Activated T-cell treated with anti-CD3 and anti-CD28 coated beads, Interleukin-2, amount 50 U/mL, for 24 hours (primary cell): ENCODE data around the gene HPSE2.
"Not testable (repeated sequence)": the region's sequence is repeated elsewhere in the genome, so short reads cannot be mapped to it uniquely, and the experiment has no call there.

Experiments
- DNase-seq: peaks from one replicate; pipeline ENCODE4 v3.0.0-alpha.2; 2020
- H3K27ac Mint-ChIP-seq: 2 replicates; pipeline ENCODE4 v1.8.0; 2020; ENCODE audit warnings: mild to moderate bottlenecking, mixed read lengths
- H3K27me3 Mint-ChIP-seq: 2 replicates; pipeline ENCODE4 v1.8.0; 2020; ENCODE audit warnings: mixed read lengths
- H3K36me3 Mint-ChIP-seq: 2 replicates; pipeline ENCODE4 v1.8.0; 2020; ENCODE audit warnings: low read depth, mixed read lengths
- H3K4me1 Mint-ChIP-seq: 2 replicates; pipeline ENCODE4 v1.8.0; 2020; ENCODE audit warnings: low read depth, mixed read lengths
- H3K4me3 Mint-ChIP-seq: 2 replicates; pipeline ENCODE4 v1.8.0; 2020; ENCODE audit warnings: mild to moderate bottlenecking, moderate library complexity, mixed read lengths
- H3K9me3 Mint-ChIP-seq: 2 replicates; pipeline ENCODE4 v1.8.0; 2020; ENCODE audit warnings: mixed read lengths

The HPSE2 gene

DNA sequence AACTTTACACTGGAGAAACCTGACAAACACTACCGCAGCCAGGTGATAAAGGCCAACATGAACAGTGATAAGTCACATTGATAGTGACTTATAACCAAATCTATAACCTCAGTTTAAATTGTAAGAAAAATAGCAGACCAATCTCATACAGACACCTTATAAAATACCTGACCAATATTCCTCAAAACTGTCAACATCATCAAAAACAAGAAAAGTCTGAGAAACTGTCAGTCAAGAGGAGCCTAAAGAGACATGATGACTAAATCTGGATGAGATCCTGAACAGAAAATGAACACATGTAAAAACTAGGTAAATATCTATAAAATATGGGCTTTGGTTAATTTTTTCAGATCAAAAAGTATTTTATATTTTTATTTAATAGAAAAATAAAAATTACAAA is 233.3 kb downstream of the HPSE2 start:
- Mint-ChIP-seq H3K27me3 (no peaks in the 10 kb centered on the region), H3K27ac (no peak overlapping the region), H3K9me3 (peaks cover 19% of the 10 kb centered on the region), H3K4me3 (no peak overlapping the region), H3K36me3 (no peaks in the 10 kb centered on the region), H3K4me1 (no peaks in the 10 kb centered on the region)
- DNase-seq: no peak

DNA sequence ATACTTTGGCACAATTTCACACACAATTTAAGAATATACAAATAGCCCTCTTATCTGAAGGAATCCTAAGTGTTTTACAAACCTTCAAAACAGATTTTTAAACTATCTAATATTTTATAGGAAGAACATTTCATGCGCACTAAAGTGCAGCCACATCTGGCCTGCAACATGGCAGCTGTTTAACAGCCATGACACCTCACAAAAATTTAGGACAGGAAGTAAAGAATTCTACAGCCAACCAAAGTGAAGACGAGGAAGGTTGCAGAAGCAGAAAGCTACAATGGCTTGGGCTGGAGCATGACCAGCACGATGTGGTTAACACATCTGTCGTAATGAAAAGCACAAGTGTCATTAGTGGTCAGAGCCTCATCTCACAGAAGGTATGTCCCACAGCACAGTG is 238.1 kb downstream of the HPSE2 start:
- H3K27ac Mint-ChIP-seq: no peak overlapping the region
- no peaks in the 10 kb centered on the region for H3K4me1 Mint-ChIP-seq
- H3K36me3 Mint-ChIP-seq: no peaks in the 10 kb centered on the region
- H3K9me3 Mint-ChIP-seq: no peaks in the 10 kb centered on the region
- DNase-seq: no peak
- no peaks in the 10 kb centered on the region for H3K27me3 Mint-ChIP-seq
- no peak overlapping the region for H3K4me3 Mint-ChIP-seq

DNA sequence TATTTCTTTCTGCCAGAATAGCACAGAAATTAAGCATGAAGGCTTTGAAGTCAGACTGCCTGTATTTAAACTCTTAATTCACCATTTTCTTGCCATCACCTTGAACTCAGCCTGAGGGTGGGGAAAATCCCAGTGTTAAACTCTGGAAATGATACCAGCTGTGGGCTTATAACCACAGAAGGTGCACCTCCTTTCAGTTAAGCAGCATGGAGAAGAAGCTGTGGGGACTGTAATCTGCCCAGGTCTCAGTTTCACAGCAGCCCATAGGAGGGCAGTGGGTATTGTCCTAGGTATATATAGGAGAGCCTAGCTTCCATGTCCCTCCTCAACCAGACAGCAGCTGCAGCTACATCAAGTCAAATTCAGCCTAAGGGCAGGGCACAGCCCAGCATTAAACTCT is 241.6 kb downstream of the HPSE2 start:
- H3K27me3 Mint-ChIP-seq: no peaks in the 10 kb centered on the region
- H3K4me1 Mint-ChIP-seq: no peaks in the 10 kb centered on the region

DNA sequence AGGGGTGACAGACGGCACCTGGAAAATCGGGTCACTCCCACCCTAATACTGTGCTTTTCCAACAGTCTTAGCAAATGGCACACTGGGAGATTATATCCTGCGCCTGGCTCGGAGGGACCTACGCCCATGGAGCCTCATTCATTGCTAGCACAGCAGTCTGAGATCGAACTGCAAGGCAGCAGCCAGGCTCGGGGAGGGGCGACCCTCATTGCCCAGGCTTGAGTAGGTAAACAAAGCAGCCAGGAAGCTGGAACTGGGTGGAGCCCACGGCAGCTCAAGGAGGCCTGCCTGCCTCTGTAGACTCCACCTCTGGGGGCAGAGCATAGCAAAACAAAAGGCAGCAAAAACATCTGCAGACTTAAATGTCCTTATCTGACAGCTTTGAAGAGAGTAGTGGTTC is 251.9 kb downstream of the HPSE2 start:
- H3K27ac Mint-ChIP-seq, H3K27me3 Mint-ChIP-seq, H3K36me3 Mint-ChIP-seq, H3K9me3 Mint-ChIP-seq, H3K4me1 Mint-ChIP-seq, H3K4me3 Mint-ChIP-seq, DNase-seq: not testable (repeated sequence)

More for the DNA sequence above, 241.6 kb downstream of the HPSE2 start:
- Mint-ChIP-seq H3K27ac (no peak overlapping the region), H3K36me3 (no peaks in the 10 kb centered on the region), H3K4me3 (no peak overlapping the region), H3K9me3 (no peaks in the 10 kb centered on the region)
- DNase-seq: no peak

DNA sequence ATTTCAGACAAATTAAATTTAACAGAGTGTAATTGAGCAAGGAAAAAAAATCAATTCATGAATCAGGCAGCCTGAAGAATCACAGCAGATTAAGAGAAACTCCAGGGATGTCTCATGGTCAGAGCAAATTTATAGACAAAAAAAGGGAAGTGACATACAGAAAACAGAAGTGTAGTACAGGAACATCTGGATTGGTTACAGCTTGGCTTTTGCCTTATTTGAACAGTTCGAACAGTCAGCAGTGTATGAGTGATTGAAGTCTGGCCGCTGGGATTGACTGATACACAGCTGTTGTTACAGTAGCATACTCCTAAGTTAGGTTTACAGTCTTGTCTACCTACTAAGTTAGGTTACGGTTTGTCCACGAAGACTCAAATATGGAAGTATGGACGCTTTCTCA is 255.3 kb downstream of the HPSE2 start:
- Mint-ChIP-seq H3K27ac (no peak overlapping the region), H3K9me3 (peaks cover 2% of the 10 kb centered on the region), H3K27me3 (no peaks in the 10 kb centered on the region), H3K4me1 (no peaks in the 10 kb centered on the region), H3K4me3 (no peak overlapping the region), H3K36me3 (no peaks in the 10 kb centered on the region)
- no peak for DNase-seq

DNA sequence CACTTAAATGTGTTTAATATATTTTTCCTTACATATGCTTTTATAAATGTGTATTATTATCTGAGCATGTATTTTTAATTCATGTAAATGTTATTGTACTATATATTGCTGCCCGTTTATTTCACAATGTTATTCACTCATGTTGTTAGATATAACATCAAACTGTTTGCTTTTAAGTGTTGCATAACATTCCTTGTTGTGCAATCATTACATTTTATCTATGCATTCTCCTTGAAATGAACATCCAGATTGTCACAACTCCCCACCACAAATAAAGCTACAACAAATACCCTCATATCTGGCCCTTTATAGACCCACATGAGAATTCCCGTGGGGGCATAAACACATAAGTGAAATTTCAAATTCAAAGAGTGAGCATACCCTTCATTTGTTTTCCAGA is 264.2 kb downstream of the HPSE2 start:
- no peak overlapping the region for H3K27ac Mint-ChIP-seq
- no peaks in the 10 kb centered on the region for H3K4me1 Mint-ChIP-seq
- no peak for DNase-seq
- H3K36me3 Mint-ChIP-seq: no peaks in the 10 kb centered on the region
- H3K4me3 Mint-ChIP-seq: no peak overlapping the region
- no peaks in the 10 kb centered on the region for H3K9me3 Mint-ChIP-seq
- no peaks in the 10 kb centered on the region for H3K27me3 Mint-ChIP-seq

DNA sequence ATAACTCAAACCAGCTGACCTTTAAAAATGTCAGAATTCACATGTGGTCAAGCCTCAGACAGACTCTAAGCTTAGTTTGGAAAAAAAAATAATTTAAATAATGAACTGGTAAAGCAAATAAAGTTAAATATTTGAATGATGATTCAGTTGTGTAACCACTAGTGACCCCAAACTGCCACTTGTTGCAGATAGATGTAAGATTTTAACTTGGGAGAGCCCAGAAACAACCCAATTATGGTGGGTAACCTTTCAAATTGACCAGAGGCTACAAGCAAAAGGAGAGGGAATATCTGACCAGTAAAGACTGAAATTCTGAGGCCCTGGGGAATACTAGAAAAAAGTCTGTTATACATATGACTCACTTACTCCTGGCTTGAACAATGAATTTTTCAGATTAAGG is 268.1 kb downstream of the HPSE2 start:
- DNase-seq: no peak
- Mint-ChIP-seq H3K36me3 (no peaks in the 10 kb centered on the region), H3K9me3 (no peaks in the 10 kb centered on the region), H3K27me3 (no peaks in the 10 kb centered on the region), H3K27ac (no peak overlapping the region), H3K4me3 (no peak overlapping the region), H3K4me1 (no peaks in the 10 kb centered on the region)

DNA sequence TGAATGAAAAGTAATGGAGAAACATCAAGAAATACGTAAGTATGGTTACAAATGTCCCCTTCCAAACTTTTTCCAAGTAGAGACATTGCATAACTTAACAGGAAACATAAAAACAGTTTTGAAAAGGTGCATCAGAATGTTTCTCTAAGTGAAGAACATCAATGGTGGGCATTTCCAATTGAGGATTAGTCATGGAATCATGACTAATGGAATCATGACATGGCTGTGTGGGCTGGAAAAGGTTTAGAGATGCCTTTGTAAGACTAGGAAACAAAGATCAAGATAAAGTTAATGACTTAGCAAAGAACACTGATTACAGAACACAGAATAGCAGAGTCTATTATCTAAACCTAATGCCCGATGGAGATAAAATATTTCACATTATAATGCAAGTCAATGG is 272.0 kb downstream of the HPSE2 start:
- Mint-ChIP-seq H3K4me3 (no peak overlapping the region), H3K27me3 (no peaks in the 10 kb centered on the region), H3K36me3 (no peaks in the 10 kb centered on the region), H3K27ac (no peak overlapping the region), H3K4me1 (no peaks in the 10 kb centered on the region), H3K9me3 (no peaks in the 10 kb centered on the region)
- DNase-seq: no peak

DNA sequence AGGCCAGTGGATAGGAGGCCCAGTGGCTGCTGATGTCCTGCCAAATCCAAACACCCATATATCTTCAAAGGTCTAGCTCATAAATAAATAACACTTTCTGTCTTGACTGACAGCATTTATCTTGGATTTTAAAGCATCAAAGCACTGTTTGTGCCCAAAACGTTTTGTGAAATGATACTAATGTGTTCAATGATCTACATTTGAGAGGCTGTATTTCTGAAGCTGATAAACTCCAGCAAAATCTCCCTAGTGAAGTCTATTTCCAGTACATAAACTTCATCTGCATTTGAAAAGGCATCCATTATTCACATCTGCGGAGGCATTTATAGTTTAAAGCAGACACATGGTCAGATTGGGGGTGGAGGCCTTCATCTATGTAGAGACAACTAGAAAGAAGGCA is 276.3 kb downstream of the HPSE2 start:
- no peak overlapping the region for H3K27ac Mint-ChIP-seq

DNA sequence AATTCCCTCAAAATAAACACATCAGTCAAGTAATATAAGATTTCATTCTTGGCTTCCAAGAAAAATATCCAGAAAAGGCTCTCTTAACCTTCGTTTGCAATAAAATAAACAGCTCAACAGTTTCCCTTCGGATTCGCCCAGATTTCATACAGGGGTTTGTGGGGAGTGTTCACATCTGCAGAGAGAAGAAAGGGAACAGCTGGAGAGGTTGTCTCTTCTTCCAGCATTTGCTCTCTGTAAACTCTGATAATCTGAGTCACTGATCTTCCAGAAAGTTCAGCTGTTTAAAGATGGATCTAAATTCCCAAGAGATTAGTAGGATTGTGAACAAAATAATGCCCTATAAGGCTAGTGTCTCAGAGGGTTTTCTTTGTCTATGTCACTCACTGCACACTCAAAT is 277.9 kb downstream of the HPSE2 start:
- no peak overlapping the region for H3K27ac Mint-ChIP-seq
- H3K36me3 Mint-ChIP-seq: no peaks in the 10 kb centered on the region
- no peaks in the 10 kb centered on the region for H3K9me3 Mint-ChIP-seq
- no peak for DNase-seq
- no peak overlapping the region for H3K4me3 Mint-ChIP-seq
- no peaks in the 10 kb centered on the region for H3K4me1 Mint-ChIP-seq
- H3K27me3 Mint-ChIP-seq: no peaks in the 10 kb centered on the region

More for the DNA sequence above, 276.3 kb downstream of the HPSE2 start:
- no peak overlapping the region for H3K4me3 Mint-ChIP-seq
- H3K9me3 Mint-ChIP-seq: no peaks in the 10 kb centered on the region
- no peak for DNase-seq
- H3K36me3 Mint-ChIP-seq: no peaks in the 10 kb centered on the region
- no peaks in the 10 kb centered on the region for H3K4me1 Mint-ChIP-seq
- no peaks in the 10 kb centered on the region for H3K27me3 Mint-ChIP-seq

DNA sequence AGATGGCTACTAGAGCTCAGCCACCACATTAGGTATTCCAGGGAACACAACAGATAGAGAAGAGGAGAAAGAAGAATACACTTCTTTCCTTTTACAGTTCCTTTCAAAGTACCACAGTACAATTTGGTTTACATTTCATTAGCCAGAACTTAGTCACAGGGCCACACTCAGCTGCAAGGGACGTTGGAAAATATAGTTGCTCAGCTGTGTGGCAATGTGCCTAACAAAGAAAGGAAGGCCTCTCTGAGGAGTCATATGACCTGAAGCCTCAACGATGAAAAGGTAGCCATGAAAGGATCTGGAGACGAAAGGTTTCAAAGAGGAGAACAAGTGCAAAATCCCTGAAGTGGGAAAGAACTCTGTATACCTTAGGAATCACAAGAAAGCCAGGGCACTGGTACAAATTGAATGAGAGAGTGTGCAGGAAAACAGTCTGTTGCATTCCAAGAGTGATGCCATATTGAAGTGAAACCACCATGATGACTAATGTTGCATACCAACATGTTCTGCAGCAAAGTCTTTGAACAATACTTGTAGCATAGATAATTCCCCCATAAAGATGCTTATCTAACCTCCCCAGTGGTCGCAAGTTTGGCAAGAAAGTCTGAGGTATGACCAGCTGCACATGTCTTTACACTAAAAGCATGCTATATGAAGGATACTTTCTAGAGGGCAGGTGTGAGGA is 278.9 kb downstream of the HPSE2 start:
- Mint-ChIP-seq H3K9me3 (no peaks in the 10 kb centered on the region), H3K36me3 (no peaks in the 10 kb centered on the region), H3K27ac (no peak overlapping the region), H3K4me3 (no peak overlapping the region), H3K4me1 (no peaks in the 10 kb centered on the region), H3K27me3 (no peaks in the 10 kb centered on the region)
- no peak for DNase-seq

DNA sequence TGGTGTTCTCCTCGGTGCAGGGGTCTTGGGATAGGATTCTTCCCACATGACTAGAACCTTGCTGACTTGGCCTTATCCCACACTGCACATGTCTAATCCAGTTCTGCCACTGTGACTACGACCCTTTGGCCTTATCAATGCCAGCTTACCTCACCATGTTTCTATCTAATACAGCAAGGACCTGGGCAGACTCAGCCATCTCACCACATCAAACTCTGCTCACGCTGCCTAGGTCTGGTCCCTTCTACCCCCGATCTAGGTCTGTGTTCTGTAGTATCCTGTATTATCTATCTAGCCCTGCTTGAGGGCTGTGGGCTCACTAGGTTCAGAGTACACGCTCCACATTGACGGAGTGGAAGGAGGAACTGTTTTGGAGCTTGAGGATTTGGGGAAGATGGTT is 282.4 kb downstream of the HPSE2 start:
- Mint-ChIP-seq H3K9me3 (no peaks in the 10 kb centered on the region), H3K36me3 (no peaks in the 10 kb centered on the region), H3K27me3 (no peaks in the 10 kb centered on the region), H3K4me1 (no peaks in the 10 kb centered on the region), H3K4me3 (no peak overlapping the region), H3K27ac (no peak overlapping the region)
- DNase-seq: no peak

DNA sequence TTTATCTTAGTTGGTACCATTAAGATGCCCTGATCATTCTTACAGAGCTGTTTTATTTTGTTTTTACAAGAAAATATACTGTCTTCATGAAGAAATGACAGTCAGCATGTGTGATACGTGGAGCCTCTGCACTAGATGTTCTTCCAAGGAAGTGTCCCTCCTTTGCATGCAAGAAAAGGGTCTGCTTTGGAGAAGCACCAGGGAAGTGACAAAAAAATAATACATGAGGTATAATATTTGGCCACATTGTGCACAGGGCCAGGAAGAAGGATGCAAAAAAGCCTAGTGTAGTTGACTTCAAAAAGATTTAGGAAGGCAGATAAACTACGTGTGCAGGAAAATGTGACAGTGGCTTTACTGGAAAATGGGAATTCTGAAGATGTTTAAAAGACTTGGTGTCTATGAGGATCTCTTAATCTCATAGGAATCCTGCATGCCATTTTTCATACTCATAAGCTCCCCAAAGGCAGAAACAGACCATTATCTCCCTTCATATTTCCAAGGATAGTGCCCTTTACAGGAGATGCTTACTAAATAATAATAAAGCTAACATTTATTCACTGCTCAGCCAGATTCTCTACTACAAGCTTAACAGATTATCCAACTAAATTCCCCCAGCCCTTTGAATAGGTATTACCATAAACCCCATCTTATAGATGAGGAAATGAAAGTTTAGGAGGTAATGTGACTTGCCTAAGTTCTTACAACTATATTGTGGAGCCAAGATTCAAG is 284.2 kb downstream of the HPSE2 start:
- Mint-ChIP-seq H3K4me3 (no peak overlapping the region), H3K4me1 (no peaks in the 10 kb centered on the region), H3K36me3 (no peaks in the 10 kb centered on the region), H3K9me3 (no peaks in the 10 kb centered on the region), H3K27me3 (no peaks in the 10 kb centered on the region), H3K27ac (no peak overlapping the region)
- no peak for DNase-seq

DNA sequence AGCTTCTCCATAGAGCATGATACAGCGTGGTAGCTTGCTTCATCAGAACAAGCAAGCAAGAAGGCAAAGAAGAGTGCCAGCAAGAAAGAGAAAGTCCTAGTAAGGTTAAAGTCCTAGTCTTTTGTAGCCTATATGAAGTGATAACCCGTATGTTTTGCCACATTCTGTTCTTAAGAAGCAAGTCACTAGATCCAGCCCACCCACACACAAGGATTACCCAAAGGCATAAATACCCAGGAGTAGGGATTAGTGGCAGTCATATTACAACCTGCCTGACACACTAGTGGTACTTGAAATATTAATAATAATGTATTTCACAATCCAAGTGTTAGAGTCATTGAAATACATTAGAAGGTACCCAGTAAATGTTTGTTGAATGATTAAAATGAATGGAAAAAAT is 285.5 kb downstream of the HPSE2 start:
- Mint-ChIP-seq H3K9me3 (peaks cover 2% of the 10 kb centered on the region), H3K36me3 (no peaks in the 10 kb centered on the region), H3K4me1 (no peaks in the 10 kb centered on the region), H3K27me3 (no peaks in the 10 kb centered on the region), H3K4me3 (no peak overlapping the region), H3K27ac (no peak overlapping the region)
- DNase-seq: no peak

DNA sequence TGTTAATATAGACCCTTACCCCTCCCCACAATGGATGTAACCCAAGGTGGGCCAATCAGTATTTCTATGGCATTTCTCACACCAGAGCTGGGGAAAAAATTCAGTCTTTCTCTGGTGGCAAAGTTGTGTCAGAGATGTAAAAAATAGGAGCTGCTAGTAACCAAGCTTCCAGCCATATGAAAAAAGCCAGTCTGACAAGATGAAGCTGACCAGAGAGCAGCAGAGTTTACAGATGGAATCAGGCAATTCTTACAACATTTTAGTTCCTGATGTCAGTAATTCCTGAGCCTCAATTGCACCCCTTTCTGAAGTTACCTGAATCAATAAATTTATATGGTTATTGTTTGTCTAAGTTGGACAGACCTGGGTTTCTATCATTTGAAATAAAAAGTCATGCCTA is 286.3 kb downstream of the HPSE2 start:
- H3K36me3 Mint-ChIP-seq: no peaks in the 10 kb centered on the region
- no peaks in the 10 kb centered on the region for H3K4me1 Mint-ChIP-seq
- H3K9me3 Mint-ChIP-seq: peaks cover 2% of the 10 kb centered on the region
- H3K27ac Mint-ChIP-seq: no peak overlapping the region
- no peak overlapping the region for H3K4me3 Mint-ChIP-seq
- no peaks in the 10 kb centered on the region for H3K27me3 Mint-ChIP-seq
- no peak for DNase-seq
